Panc1 (cell line): ENCODE data around the gene UMAD1. TPM values are rescaled to one million over a fixed set of nuclear protein-coding genes. Genes with fewer than 3 reads are reported as not detected.

Experiments
- ATAC-seq: fragments of 200-7000 bp; cut with Tn5 transposase; 2 replicates; pipeline ENCODE4 v1.9.1; 2020; ENCODE audit warnings: mild to moderate bottlenecking, moderate library complexity
- BruUV-seq: library from RNA; stranded (reverse); fragments of 400-500 nt; replicated peaks from 2 replicates; lab custom pipeline; 2021; lab: Mats Ljungman, UMichigan
- CTCF ChIA-PET: fragments of 300-600 bp; sonication (Branson Sonifier 250); formaldehyde crosslinking; loops from one replicate; lab custom pipeline; 2022; ENCODE audit warnings: antibody characterized with exemption; lab: Charles Lee
- POLR2A ChIA-PET: fragments of 300-600 bp; sonication (Branson Sonifier 250); formaldehyde crosslinking; loops from one replicate; lab custom pipeline; 2022; ENCODE audit warnings: antibody characterized with exemption; lab: Charles Lee
- DNase-seq: peaks from one replicate; pipeline ENCODE4 v3.0.0-alpha.2; 2010; ENCODE audit warnings: low read depth, low spot score
- H3K27ac ChIP-seq: 2 replicates; pipeline ENCODE4 v1.5.1; 2011; ENCODE audit warnings: mild to moderate bottlenecking, low read length, inconsistent platforms
- H3K27me3 ChIP-seq: fragments of 200-500 bp; sonication (Bioruptor generic); 2 replicates; pipeline ENCODE4 v1.6.0; 2014; ENCODE audit warnings: low read length, inconsistent platforms; ENCODE audit not compliant: control insufficient read depth, insufficient read depth
- H3K36me3 ChIP-seq: fragments of 200-500 bp; sonication (Bioruptor generic); 2 replicates; pipeline ENCODE4 v1.5.1; 2014; ENCODE audit warnings: inconsistent platforms, mild to moderate bottlenecking, low read length, moderate library complexity; ENCODE audit not compliant: control insufficient read depth, insufficient read depth
- H3K4me1 ChIP-seq: 2 replicates; pipeline ENCODE4 v1.5.1; 2011; ENCODE audit warnings: inconsistent platforms, mild to moderate bottlenecking, low read length, moderate library complexity; ENCODE audit not compliant: control insufficient read depth, insufficient read depth
- H3K4me3 ChIP-seq, 2 experiments: 2 replicates each; pipeline ENCODE4 v1.5.1; 2011 to 2012; ENCODE audit warnings: low read depth in 2 of 2, low read length in 2 of 2, mild to moderate bottlenecking in 2 of 2, inconsistent platforms in 1 of 2, moderate library complexity in 1 of 2
- H3K9me3 ChIP-seq: fragments of 200-500 bp; sonication (Bioruptor generic); 2 replicates; pipeline ENCODE4 v1.5.1; 2014; ENCODE audit warnings: low read depth, mild to moderate bottlenecking, inconsistent platforms, low read length, moderate library complexity; ENCODE audit not compliant: control insufficient read depth, insufficient read depth
- CTCF ChIP-seq: fragments of 450-650 bp; IDR thresholded peaks from 2 replicates; pipeline ENCODE4 v1.5.1; 2017; ENCODE audit warnings: mild to moderate bottlenecking
- POLR2AphosphoS5 ChIP-seq: IDR thresholded peaks from 2 replicates; pipeline ENCODE4 v1.6.1; 2012; ENCODE audit warnings: mild to moderate bottlenecking, low read depth, low read length, moderate library complexity
- SIN3A ChIP-seq: IDR thresholded peaks from 2 replicates; pipeline ENCODE4 v1.6.1; 2012; ENCODE audit warnings: low read depth, mild to moderate bottlenecking, low read length, moderate library complexity, borderline replicate concordance; ENCODE audit not compliant: insufficient read depth
- TCF7L2 ChIP-seq: IDR thresholded peaks from 2 replicates; pipeline ENCODE4 v1.6.1; 2011; ENCODE audit warnings: mild to moderate bottlenecking, low read depth, low read length, inconsistent platforms
- in situ Hi-C: cut with HindIII; loops from 2 replicates; pipeline ENCODE4 v1.10.0; 2016; ENCODE audit warnings: low sequenced_read_pairs, low pct_unique_long_range_greater_than_20kb
- intact Hi-C: fragments of 100-400 bp; cut with micrococcal nuclease; formaldehyde crosslinking; loops from one replicate; pipeline ENCODE4 v1.10.0; 2022; ENCODE audit not compliant: unreplicated experiment
- total RNA-seq: library from RNA; stranded (reverse); gene quantifications from one replicate; pipeline ENCODE4 v1.2.1, GENCODE V29; 2021; ENCODE audit not compliant: unreplicated experiment
- TF ChIP-seq, protein P1 (sequence below), 2 experiments: IDR thresholded peaks; 2 replicates each; pipeline ENCODE4 v1.6.1; 2011 to 2012; ENCODE audit warnings: low read depth in 2 of 2, control low read depth in 1 of 2, low read length in 1 of 2, mild to moderate bottlenecking in 1 of 2, moderate library complexity in 1 of 2; ENCODE audit not compliant: insufficient read depth in 1 of 2

UMAD1 gene
- total RNA-seq, 1 experiment from 2014 or later: 19.9 TPM

GRCh38 chr7:7652798-7653540 lies 12.4 kb downstream of the UMAD1 start:
- Histone ChIP-seq H3K4me1 (peaks cover 27% of the 10 kb centered on the region), H3K27me3 (no peaks in the 10 kb centered on the region), H3K27ac (peak overlapping the region; percentile 70), H3K4me3 (no peak overlapping the region), H3K9me3 (no peaks in the 10 kb centered on the region), H3K36me3 (no peaks in the 10 kb centered on the region)
- intact Hi-C loops: no loop called here
- BruUV-seq: no TSS peak
- CTCF ChIA-PET: interaction anchor here (0.6 kb wide), 1 partner anchor 58 kb away, joined by 6 read pairs; no protein-coding TSS in a partner anchor
- DNase-seq (no peak), ATAC-seq (peak; percentile 44; the same call in 1 of the 2 replicates)
- in situ Hi-C loops: no loop called here
- POLR2A ChIA-PET: no interaction called here
- TF ChIP-seq SIN3A: no peak

DNA sequence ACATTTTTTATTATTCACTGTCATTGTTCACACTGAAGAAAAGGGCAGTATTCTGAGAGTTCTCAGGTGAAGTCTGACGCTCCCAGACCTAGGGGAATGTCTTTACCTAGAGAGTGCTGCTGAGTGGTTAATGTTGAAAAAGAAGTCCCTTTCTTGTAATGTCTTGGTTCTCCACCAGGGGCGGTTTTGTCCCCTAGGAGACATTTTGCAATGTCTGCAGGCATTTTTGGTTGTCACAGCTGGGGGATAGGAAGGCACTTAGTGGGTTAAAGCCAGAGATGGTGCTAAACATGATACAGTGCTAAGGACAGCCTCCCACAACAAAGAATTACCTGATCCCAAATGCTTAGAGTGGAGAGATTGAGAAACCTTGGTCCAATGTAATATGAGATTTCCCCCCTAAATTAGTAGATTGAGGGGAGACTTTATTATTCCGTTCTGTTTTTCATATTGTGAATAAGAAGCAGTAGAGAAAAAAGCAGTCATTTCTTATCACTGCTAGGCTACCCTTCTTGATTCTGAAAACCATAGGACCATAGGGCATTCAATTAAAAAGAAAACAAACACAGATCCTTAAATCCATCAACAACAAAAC lies 13.1 kb downstream of the UMAD1 start:
- no TSS peak for BruUV-seq
- Histone ChIP-seq H3K4me1 (peaks cover 27% of the 10 kb centered on the region), H3K27ac (peak overlapping the region; percentile 70), H3K4me3 (no peak overlapping the region), H3K9me3 (no peaks in the 10 kb centered on the region), H3K36me3 (no peaks in the 10 kb centered on the region), H3K27me3 (no peaks in the 10 kb centered on the region)
- CTCF ChIA-PET: no interaction called here
- DNase-seq (no peak), ATAC-seq (peak; percentile 71)
- TF ChIP-seq POLR2AphosphoS5 (no peak), TCF7L2 (no peak), SIN3A (no peak), CTCF (peak; percentile 84)
- TF ChIP-seq, protein P1, sequence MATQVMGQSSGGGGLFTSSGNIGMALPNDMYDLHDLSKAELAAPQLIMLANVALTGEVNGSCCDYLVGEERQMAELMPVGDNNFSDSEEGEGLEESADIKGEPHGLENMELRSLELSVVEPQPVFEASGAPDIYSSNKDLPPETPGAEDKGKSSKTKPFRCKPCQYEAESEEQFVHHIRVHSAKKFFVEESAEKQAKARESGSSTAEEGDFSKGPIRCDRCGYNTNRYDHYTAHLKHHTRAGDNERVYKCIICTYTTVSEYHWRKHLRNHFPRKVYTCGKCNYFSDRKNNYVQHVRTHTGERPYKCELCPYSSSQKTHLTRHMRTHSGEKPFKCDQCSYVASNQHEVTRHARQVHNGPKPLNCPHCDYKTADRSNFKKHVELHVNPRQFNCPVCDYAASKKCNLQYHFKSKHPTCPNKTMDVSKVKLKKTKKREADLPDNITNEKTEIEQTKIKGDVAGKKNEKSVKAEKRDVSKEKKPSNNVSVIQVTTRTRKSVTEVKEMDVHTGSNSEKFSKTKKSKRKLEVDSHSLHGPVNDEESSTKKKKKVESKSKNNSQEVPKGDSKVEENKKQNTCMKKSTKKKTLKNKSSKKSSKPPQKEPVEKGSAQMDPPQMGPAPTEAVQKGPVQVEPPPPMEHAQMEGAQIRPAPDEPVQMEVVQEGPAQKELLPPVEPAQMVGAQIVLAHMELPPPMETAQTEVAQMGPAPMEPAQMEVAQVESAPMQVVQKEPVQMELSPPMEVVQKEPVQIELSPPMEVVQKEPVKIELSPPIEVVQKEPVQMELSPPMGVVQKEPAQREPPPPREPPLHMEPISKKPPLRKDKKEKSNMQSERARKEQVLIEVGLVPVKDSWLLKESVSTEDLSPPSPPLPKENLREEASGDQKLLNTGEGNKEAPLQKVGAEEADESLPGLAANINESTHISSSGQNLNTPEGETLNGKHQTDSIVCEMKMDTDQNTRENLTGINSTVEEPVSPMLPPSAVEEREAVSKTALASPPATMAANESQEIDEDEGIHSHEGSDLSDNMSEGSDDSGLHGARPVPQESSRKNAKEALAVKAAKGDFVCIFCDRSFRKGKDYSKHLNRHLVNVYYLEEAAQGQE (IDR thresholded peaks at IDR 0.05; ENCODE audit: insufficient read depth in 1 of 2, low read depth in 2 of 2, low read length in 1 of 2): no peak
- intact Hi-C loops: no loop called here
- in situ Hi-C loops: no loop called here
- POLR2A ChIA-PET: no interaction called here
